Left renal pelvis (tissue), 4 donors: ENCODE results near the gene CRNN. TPM values are rescaled to one million over a fixed set of nuclear protein-coding genes. Genes with fewer than 3 reads are reported as not detected.

ENCODE experiments used
- DNase-seq, 4 donors: peaks; one replicate each; pipeline ENCODE4 v3.0.0-alpha.2; 2013; ENCODE audit warnings: low read depth in 4 of 4, low spot score in 3 of 4
- polyA plus RNA-seq, 4 donors: library from polyadenylated mRNA; unstranded; fragments of 120-200 nt; gene quantifications; one replicate each; pipeline ENCODE4 v1.2.1, GENCODE V29; 2013; ENCODE audit not compliant: insufficient read length in 4 of 4

The CRNN gene
- not detected for polyA plus RNA-seq

DNA sequence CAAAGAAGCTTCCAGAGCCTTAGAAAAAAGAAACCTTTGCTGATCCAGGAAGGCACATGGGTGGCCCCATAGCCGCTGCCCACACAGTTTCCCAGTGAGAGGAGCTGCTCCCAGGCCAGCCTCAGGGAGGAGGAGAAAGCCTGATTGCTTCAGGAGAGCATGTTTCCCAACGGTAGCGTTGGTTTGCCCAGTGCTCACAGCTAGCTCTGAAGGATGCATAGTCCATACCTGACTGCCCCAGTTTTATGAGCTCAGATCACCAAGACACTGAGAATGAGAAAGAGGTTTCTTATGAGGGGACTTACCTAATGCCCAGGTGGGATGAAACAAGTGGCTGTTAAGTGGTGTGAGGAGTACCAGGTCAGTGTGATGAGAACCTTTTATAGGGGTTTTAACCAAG is at the start of gene CRNN:
Gene CRNN, minus strand, starts transcription at position 355 of the 400 bp plus-strand sequence. CDS start 2,030 bp downstream, outside the sequence.
- no peak for DNase-seq

DNA sequence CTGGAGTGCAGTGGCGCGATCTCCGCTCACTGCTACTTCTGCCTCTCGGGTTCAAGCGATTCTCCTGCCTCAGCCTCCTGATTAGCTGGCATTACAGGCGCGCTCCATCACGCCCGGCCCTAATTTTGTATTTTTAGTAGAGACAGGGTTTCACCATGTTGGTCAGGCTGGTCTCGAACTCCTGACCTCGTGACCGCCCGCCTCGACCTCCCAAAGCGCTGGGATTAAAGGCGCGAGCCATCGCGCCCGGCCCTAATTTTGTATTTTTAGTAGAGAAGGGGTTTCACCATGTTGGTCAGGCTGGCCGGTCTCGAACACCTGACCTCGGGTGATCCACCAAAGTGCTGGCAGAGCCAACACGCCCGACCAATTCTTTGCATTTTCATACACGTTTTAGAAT is 48.6 kb upstream of the CRNN start:
- no peak for DNase-seq

DNA sequence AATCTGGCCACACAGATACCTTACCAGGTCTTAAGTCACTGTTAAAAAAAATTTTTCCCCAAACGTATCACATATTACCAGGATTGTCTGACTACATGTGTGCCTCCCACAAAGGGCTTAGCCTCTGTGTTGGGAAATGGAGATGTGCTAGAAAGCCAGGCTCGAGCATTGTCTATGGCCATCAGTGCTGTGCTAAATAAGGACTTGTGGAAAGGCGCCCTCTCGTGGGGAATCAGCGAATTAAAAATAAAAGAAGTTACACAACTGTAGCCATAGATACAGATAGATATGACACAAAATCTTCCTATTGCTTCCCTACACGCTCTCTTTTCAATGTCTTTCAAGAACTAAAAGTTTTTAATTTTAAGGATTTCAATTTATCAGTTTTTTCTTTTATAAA is 47.5 kb upstream of the CRNN start:
- no peak for DNase-seq

DNA sequence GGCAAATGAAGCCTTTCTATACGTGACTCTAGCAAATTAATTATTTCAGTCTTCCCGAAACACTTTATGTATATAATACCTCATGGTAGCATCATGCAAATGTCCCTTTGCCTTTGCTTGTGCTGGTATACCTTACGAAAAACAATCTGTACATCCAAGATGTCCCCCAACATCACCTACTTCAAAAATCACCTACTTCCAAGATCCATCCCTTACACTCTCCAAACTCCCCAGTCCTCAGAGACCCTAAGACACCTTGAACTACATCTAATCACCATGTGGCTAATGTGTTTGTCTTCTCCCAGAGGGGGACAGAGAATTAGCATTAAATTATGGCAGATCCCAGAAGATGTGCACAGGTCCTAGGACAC is 46.5 kb upstream of the CRNN start:
- no peak for DNase-seq

DNA sequence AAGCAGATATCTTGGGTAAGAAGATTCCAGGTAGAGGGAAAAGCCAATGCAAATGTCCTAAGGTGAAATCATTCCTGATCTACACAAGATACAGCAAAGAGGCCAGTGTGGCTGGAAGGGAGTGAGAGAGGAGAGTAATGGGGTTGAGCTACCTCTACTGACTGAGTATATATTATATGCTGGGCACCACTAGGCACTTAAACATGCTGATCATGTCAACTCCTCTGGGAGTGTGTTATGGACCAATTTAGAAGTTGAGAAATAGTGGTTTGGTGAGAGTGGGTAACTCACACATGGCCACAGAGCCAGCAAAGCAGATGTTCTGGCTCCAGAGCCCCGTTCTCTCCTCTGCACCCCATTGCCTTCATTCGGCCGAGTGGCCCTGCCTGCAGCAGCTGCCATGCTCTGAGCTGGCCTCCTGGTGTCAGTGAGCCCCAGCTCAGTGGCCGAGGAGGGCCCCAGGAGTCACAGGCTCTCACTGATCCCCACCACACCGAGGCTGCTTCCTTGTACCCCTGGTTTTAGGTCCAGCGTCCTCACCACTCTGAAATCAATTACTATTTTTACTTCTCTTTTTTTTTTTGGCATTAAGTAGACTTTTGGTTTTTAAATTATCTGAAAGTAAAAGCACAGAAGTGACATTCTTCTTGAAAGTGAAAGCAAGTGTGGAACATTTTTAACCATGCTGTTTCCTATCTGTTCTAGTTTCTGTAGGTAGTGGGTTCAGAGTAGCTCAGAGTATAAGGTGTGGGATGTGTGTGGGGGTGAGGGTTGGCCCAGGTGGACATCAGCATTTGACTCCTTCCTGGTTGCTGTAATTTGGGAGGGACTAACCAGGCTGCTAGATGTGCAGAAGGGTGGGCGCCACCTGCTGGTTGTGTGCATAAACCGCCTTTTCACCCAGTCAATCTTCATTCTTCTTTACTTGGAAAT is 45.8 kb upstream of the CRNN start:
- DNase-seq: no peak

DNA sequence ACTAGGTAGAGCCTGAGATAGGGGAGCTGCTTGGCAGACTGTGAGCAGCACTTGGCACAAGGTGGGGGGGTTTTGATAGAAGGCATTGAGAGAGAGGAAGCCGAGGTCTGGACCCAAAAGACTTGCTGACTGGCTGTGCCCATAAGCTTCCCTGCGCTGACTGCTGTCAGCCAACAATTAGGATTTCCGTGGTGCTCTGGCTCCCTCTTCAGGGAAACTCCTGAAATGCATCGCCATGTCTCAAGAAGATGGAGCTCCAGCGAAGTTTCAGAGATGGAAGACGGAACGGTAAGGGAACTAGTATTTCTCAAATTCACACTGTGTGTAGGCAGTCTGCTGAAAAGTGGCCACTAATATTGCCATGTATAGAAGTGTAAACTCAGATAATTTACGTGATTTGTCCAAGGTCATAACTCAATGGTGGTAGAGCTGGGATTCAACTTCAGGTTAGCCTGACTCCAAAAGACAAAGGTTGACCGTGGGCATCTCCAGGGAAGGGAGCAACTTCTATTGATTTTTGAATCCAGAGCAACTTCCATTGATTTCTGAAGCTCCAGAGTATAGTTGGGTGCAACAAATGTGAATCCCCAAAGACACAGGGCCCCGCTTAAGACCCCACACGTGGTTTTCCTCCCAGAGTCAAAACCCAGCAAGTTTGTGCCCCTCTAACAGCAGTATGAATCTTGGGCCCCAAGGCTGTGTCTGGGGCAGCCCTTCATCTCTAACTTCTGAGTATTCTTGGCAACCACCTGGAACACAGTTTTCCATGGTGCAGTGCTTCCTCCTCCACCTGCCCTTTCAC is 44.5 kb upstream of the CRNN start:
- peak in 3 of 4 donors; percentile 62 to 78 (median 65) for DNase-seq

DNA sequence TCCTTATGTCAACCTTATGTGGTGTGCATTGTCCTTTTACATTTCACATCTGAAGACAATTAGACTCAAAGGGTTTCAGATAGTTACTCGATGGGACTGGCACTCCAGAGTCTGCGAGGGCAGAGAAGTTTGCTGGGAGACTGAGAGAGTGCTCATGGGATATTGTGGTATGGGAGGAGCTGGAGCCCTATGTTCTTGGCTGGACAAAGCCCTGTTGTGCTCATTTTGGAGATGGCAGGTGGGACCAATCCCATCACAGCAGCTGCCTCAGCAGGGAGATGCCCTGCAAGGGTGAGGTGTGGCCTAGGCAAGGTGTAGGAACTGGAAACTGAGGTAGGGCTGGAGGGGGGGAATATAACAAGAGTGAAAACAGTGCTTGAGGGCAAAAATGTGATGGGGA is 43.5 kb upstream of the CRNN start:
- DNase-seq: no peak

DNA sequence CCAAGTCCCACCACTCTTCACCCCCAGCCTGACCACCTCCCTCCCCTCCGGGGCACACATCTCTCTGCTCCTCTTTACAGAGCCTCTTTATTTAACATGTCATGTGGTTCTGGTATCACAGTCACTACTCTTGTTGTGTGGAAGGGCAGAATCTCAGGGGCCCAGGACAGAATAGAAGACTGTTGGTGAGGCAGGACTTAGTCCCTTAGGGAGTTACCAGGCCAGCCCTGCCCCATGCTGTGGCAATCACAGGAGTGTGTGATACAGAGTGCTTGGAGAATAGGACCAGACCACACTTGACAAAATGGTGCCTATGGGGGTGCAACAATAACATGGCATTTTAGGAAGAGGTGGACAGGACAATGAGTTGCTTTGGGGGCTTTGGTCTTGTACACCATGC is 43.0 kb upstream of the CRNN start:
- DNase-seq: no peak

DNA sequence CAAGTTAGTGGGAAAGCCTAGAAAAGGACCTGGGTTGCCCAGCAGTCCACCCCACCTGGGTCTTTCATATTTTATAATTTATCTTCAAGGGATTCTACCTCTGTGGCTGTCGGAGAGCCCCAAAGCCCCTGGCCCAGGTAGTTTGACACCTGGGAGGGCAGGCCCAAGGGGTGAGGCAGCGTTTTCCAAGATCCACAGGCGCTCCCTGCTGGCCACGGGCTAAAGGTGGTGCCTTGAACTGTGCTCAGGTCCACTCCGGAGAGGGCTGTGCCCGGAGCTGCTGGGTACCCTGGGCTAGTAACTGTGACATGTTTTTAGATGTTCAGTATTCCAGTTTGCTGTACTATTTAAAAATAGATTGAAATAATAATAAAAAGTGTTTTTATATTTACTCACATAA is 37.2 kb upstream of the CRNN start:
- DNase-seq: no peak

DNA sequence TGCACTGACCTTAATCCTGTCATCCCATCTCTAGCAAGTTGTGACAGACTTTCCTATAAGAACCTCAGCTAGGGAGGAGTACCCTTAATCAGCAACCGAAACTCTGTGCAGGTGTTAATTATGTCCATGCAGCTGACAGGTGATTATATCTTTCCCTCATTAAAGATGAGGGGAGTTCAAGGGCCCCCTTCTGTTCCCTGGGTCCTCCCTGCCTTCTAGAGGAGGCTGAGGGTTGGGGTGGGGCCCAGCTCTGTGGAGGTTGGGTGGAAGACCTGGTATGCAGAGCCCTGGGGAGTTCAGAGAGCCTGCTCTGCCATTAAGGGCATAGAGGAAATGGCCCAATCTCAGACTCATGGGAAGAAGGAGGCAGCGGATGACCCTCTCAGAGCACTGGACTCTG is 35.6 kb upstream of the CRNN start:
- no peak for DNase-seq

DNA sequence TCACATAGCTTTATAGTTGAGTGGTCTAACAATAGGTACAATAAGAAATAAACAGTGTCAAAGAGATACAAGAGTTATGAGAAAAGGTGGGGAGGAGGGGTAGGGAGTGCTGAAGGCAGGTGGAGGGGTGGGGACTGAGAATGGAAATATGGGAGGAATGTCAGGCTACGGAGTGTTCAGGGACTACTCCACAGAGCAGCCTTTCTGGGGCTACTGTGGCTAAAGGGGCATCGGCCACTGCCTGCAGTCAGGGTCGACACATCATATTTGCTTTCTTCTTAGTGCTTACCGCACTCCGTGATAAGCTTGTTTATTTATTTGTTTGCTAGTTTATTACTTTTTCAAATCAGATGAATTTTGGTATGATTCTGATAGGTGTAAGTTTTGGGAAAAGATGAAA is 34.4 kb upstream of the CRNN start:
- no peak for DNase-seq

DNA sequence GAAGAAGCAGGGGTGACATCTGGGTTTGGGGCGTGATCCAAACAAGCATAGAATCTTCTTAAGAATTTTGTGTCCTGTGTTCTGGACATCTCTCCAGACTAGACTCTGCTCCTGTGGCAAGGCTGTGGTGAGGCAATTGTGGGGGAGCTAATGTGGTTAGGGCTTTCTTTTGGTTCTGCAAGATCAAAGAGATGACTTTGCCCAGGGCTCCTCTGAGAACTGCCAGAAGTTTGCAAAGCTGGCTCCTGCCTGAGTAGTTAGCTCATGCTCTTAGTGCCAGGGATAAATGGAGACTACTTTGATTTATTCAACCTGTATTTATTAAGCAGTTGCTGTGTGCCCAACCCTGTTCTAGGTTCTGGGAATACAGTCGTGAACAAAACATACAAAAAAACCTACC is 34.0 kb upstream of the CRNN start:
- no peak for DNase-seq

DNA sequence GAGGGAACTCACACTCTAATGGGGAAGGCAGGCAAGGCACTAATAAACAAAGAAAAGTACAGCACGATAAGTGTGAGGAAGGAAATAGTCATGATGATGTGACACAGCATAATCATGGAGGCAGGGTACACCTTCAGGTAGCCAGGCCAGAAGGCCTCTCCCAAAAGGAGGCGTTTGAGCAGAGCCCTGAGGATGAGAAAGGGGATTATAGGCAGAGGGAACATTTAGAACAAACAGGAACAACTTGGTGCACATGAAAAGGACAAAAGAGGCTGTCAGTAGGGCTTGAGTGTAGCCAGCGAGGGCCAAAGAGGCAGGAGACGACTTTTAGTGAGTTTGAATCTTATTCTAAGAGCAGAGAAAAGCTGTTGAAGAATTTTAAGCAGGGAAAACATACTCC is 33.4 kb upstream of the CRNN start:
- no peak for DNase-seq

DNA sequence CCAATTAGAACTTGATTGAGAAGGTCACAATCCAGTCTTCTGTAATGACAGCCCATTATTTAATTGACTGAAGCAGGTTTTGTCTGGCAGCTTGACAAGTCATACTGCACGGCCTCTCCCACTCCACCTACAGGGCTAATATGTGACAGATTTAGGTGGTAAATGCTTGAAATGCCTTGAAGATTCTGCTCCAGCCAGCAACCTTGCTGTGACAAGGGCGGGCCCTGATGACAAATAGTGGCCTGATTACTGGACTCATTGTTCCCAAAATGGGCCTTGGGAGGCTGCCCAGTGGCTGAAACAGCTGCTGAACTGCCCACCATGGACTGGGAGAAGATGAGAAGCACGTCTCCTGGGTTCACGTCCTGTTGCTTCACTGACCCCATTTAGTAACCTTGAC is 30.0 kb upstream of the CRNN start:
- no peak for DNase-seq

DNA sequence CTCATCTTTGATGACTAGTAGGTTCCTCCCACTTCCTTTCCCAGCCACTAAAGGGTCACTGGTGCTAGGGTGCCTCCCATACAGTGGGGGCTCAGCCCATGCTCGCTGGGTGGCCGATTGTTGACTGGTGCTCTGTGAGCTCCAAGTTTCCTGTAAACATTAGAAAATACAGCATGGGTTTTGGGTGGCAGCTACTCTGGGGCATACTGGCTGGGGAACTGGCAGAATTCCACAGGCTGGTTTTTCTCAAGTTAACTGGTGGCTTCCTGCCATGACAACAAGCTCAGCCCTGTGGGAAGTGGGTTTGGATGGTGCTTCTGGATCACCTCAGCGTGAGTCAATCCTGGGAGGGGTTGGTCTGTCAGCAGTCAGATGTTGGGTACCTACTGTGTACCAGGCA is 28.7 kb upstream of the CRNN start:
- no peak for DNase-seq

DNA sequence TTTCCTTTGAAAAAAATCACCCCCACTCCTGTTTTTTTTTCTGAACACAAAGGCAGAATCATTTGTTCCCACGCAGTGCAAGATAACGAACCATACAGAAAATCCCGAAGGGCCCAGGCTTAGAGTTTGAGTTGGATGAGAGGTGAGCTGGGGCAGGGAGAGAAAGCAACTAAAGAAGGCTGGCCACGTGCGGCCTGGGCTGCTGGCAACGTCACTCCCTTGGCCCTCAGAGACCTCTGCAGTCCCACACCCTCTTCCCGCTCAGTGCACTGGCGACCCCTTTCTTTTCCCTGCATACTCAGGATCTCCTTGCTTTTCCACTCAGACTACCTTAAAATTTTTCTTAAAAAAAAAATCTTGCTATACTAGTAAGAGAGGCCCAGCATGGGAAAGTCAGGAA is 28.2 kb upstream of the CRNN start:
- DNase-seq: no peak

DNA sequence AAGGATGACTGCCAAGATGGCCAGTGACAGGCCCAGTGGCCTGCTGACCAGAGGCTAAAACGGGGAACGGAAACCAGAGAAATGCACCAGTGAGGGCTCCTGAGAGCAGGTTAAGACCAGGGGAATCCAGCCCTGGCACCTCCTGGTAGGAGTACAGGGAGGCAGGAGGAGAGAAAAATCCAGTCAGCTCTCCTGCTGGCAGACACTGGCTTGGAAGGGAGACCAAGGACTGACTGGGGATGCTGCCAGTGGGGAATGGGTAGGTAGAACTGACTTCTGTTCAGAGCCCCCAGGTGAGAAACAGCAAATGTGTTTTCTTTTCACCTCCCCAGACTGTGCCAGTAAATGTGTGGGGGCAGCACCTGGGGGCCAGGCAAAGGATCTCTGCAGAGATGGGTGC is 27.7 kb upstream of the CRNN start:
- DNase-seq: no peak

DNA sequence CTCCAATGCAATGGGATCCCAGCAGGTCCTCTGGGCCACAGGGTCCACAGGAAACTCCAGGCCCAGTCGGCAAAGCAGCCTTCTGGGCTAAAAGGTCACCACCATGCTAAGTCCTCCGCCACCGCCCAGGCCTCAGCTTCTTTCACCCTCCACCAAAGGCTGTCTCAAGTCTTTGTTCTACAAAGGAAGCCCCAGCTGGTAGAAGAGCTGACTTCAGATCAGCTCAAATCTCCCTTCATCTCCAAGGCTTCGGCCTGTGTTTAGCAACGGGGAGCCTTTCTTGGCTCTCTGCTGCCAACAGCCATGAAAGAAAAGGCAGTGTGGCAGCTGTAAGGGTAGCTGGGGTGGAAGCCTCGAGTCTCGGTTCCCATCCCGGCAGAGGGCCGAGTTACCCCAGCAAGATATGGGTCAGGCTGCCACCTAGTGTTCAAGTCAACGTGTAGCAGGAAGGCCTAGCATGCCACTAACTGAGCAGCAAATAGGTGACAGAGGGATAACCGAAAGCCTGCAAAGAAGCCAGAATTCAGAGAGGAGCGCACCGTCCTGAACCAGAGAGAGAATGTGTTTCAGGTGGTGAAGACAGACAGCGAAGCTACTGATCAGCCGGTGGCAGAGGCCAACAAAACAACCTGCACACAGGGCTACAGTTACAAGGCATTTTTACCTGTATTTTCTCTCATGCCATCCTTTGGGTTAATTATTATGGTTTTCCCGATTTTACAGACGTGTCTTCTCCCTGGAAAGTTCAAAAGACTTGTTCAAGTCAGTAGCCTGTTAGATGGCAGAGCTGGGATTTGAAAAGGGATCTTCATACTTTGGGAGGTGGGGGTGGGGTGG is 26.8 kb upstream of the CRNN start:
- peak in 1 of 4 donors; percentile 46 for DNase-seq

DNA sequence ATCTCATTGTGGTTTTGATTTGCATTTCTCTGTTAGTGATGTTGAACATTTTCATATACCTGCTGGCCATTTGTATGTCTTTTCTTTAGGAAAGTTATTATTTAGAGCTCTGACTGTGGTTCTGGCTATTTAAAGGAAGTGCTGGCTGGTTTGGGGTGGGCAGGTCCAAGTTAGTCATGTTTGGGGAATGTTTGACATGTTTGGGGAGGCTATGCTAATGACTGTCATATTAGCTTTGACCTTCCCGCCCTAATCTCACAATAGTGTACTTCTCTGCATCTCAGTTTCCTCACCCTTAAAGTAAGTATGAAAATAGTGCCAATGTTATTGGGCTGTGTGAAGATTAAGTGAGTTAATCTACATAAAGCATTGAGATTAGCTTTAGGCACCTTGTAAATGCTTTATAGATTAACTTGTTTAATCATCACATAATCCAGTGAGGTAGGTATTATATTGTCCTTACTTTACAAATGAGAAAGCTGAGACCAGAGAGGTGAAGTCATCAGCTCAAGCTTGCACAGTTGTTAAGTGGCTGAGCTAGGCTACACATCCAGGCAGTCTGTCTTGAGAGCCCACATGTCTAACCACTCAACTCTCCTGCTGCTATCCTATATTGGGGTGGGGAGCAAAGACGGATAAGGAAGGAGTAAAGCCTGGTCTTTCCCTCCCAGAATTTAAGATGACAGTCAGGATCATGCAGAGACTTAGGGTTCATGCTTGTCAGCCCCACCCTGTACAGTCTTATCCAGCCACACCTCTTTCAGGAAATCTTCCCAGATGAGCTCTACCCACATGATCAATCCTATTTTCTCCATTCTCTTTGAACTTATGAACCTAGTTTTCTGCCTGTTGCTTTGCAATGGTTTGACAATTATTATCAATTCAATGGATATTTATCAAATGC is 22.8 kb upstream of the CRNN start:
- no peak for DNase-seq

DNA sequence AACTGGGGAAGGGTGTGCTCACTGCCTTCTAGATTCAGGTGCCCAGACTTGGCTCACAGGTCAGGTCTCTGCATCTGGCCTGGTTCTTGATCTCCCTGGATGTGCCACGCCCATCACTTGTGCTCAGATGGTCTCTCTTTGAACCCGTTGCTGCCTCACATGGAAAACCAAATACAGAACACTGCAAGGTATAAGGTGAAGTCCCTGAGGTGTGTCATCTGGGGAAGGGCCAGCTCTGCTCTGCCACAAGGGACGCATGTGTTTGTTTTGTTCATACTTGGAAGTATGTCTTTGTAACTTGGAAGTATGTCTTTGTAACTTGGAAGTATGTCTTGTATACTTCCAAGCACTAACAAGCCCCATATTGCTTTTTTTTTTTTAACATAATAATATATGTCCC is 13.4 kb upstream of the CRNN start:
- DNase-seq: no peak
